MV-4-11 (cell line): ENCODE results near the gene PROP1.
"Not testable (repeated sequence)": the region's sequence is repeated elsewhere in the genome, so short reads cannot be mapped to it uniquely, and the experiment has no call there.

Experiments used
- DNase-seq: peaks from one replicate; lab custom pipeline; 2025; lab: John Stamatoyannopoulos, UW

Gene PROP1

GRCh38 chr5:177995691-177996595, at the start of gene PROP1:
Gene PROP1, minus strand, starts transcription at chr5:177996242. Its CDS starts 309 bp downstream, at chr5:177995933.
- DNase-seq: no peak

- not testable (repeated sequence) for DNase-seq
Observed at GRCh38 chr5:178019379-178020030, 23.5 kb upstream of the PROP1 start.

- DNase-seq: not testable (repeated sequence)
Observed at GRCh38 chr5:178012758-178013157, 16.7 kb upstream of the PROP1 start.

- not testable (repeated sequence) for DNase-seq
Observed at GRCh38 chr5:178011816-178012554, 15.9 kb upstream of the PROP1 start.

- not testable (repeated sequence) for DNase-seq
Observed at GRCh38 chr5:178007272-178007671, 11.2 kb upstream of the PROP1 start.

GRCh38 chr5:178006536-178007231, 10.6 kb upstream of the PROP1 start:
- not testable (repeated sequence) for DNase-seq

GRCh38 chr5:178006181-178006535, 10.1 kb upstream of the PROP1 start:
- DNase-seq: not testable (repeated sequence)

- no peak for DNase-seq
Observed at GRCh38 chr5:177997846-177998245, 1.8 kb upstream of the PROP1 start.

- no peak for DNase-seq
Observed at GRCh38 chr5:177997319-177997670, 1.3 kb upstream of the PROP1 start.

GRCh38 chr5:177996660-177997318, 747 bp upstream of the PROP1 start:
- no peak for DNase-seq

- DNase-seq: no peak
Observed at GRCh38 chr5:177994561-177995190, 1.4 kb downstream of the PROP1 start.

GRCh38 chr5:177994063-177994462, 2.0 kb downstream of the PROP1 start:
- DNase-seq: no peak

- DNase-seq: no peak
Observed at GRCh38 chr5:177992466-177992865, 3.6 kb downstream of the PROP1 start.

GRCh38 chr5:177988989-177989625, 6.9 kb downstream of the PROP1 start:
- no peak for DNase-seq

GRCh38 chr5:177987326-177987725, 8.7 kb downstream of the PROP1 start:
- no peak for DNase-seq

GRCh38 chr5:177985430-177986040, 10.5 kb downstream of the PROP1 start:
- DNase-seq: no peak

- DNase-seq: no peak
Observed at GRCh38 chr5:177984584-177985206, 11.3 kb downstream of the PROP1 start.

- DNase-seq: no peak
Observed at GRCh38 chr5:177983763-177984583, 12.1 kb downstream of the PROP1 start.

GRCh38 chr5:177982956-177983355, 13.1 kb downstream of the PROP1 start:
- no peak for DNase-seq
